HPDE6-E6E7 (cell line): Measurements from ENCODE around the gene TSPAN18.

Experiments
- DNase-seq: peaks from one replicate; pipeline ENCODE4 v3.0.0; 2011; ENCODE audit warnings: missing footprints; ENCODE audit errors: extremely low spot score

The TSPAN18 gene

DNA sequence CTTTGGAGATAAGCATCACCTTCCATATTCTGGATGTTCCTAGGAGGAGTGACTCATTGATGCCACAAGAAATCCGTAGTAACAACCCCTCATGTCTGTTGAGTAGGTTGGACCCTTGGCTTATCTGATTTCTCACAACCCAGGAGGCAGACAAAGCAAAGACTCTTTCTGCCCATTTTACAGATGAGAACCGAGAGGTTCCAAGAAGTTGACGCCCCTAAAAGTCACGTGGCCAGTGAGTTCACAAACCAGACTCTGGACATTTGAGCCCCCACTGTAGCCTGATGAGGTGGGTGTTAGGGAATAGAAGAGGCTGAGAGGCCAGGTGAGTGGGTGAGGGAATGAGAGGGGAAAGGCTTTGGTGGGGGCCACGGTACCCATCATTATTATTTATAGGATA is 70.3 kb downstream of the TSPAN18 start:
- DNase-seq = no peak

DNA sequence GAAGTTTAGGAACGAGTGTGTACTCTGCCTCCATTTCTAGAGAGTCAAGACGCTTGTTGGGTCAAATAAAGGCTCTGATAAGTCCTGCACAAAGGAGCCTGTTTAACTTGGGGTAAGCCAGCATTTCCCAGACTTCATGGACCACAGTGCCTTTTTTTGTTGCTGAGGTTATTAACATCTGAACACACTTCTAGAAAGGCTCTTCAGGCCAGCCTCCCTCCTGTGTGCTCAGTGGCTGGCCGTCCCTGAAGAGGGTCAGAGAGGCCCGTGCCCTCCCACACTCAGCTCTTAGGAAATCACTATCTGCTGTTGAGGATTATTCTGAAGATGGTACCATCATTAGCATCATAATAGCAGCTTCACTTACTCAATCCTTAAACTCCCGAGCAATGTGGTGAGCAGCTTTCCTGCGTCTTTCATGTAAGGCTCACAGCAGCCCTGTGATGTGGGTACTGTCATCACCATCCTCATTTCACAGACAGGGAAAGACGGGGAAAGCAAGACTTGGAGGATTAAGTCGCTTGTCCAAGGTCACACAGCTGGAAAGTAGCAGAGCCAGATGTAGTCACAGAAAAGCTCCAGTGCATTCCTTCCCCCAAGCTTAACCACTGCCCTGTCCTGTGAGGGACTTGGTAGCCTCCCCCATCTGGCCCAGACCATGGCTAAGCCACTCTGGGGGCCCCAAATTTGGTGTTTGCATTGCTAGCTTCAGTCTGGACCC is 71.3 kb downstream of the TSPAN18 start:
- DNase-seq = no peak

DNA sequence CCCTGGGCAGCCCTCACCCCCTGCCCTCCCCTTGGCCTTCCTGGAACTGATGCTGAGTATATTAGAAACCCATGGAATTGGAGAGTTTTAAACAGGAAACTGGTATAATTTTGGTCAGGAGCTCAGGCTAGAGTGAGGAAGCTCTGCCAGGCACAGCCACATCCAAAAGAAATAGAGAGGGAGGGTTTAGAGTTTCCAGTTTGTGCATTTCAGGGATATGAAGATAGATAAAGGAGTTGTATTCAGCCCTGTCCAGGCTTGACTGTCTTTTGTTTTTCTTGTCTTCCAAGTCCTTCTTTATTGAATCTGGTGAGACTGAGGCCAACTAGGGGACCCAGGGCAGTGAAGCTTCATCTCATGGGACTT is 71.8 kb downstream of the TSPAN18 start:
- DNase-seq = no peak

DNA sequence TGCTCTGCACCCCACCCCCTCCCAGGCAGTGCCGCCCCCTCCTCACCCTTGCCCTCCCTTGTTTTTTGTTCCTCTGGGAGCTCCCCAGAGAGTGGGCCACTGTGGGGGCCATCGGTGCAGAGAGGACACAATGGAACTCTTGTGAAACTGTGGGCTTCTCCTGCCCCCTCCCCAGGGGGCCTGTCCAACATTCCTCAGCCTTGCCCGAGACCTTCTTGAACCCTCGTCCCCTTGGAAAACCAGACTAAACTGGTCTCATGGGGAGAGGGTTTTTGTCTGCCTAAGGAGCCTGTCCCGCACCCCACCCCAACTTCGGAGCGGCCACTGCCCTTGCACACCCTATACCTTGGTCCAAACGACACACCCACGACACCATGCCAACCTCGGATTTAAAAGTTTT is 72.2 kb downstream of the TSPAN18 start:
- DNase-seq = no peak

DNA sequence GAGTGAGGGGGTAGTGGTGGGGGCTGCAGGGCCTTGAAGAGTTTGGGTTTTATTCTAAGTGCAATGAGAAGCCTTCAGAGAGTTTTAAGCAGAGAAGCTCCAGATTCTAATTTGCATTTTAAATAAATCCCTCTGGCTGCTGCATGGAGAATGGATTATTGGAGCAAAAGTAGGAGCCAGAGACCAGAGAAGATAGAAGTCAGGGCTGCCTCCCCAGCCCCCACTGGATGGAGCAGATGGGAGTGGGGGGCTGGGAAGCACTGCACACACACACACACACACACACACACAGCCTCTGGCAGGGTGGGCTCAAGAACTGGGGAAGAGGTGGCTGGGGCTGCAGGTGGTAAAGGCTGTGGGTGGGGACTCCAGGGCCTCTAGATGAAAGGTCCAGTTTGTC is 75.6 kb downstream of the TSPAN18 start:
- no peak for DNase-seq

- DNase-seq = no peak
Measured at GRCh38 chr11:44803009-44803408, 76.2 kb downstream of the TSPAN18 start.

DNA sequence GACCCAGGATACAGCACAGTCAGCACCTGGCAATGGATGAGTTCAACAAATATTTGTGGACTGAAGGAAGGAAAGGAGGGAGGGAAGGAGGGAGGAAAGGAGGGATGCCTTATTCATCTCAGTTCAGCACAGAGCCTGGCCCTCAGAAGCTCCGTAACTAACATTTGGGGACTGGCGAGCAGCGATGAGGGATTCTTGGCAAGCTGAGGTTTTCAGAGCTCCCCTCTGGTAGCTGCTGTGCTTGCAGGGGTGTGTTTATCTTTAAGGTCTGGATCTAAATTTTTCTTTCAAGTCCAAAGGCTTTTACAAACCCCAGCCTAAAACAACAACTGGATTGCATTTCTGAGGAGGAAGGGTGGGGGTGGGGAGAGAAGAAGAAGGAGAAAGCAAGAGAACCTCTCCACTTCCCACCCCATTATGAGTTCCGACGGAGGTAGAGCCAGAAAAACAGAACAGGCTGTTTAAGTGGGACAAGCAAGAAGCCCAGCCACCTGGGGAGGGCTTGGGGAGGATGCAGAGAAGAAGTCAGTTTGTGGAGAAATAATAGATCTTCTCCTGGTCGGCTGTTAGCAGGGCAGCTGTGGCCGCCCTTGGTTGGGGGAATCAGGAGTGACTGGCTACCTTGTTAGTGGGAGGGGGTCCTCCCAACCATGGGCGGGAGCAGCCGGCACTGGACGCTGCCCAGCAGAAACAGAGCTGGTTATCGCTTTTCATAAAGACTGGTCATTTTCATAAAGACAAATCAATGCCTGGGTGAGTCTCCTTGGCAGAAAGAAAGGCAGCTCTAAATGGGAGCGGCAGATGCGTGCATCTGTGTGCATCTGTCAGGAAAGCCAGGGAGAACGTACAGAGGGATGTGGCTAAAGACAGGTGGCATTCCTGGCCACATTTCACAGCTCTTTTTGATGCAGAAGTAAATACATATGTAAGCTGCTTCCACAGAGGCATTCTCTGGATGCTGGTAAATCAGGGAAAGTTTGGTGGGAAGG is 78.0 kb downstream of the TSPAN18 start:
- DNase-seq = no peak

GRCh38 chr11:44805596-44805995 is 78.8 kb downstream of the TSPAN18 start:
- no peak for DNase-seq

DNA sequence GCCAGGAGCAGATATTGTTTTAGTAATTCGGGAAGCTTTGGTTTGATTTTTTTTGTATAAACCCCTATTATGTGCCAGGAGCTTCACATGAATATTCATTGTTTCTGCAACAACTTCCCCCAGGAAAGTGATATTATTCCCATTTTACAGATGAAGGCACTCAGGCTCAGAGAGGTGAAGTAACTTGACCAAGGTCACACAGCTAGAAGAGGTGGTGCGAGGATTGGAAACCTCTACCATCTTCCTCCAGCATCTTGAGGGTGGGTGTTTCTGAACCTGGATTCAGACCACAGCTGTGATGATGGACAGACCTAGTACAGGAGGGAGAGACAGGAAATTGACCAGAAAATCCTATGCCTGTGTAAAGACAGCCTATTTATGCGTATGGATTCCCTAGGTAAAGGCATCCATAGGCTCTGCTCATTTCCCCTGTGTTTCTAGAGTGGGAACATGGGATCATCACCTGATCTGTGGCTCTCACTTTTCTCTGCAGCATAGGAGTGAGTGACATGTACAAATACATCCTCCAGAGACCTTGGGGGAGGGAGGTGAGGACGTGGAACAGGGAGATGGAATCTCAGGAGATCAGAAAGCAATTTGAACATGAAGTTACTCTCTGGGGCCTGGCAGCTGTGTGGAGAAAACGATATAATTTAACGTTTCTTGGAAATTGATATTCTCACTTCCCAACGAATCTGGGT is 81.4 kb downstream of the TSPAN18 start:
- DNase-seq = no peak

DNA sequence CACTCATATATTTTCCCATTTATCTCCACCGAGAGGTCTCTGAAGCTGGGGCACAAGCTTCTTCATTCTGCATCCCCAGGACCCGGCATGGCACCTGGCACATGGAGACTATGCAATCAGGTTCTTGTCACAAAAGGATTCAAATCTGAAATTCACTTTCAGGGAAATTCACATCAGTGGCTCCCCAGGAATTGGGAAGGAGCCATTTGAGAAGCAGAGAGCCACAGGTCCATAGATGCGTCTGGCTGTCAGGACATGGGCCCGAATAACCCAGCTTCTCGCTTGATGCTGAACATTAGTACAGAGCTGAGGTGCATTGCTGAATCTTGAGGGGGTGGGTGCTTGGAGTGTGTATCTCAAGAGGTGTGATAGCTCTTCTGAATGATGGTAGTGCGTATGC is 82.5 kb downstream of the TSPAN18 start:
- no peak for DNase-seq

DNA sequence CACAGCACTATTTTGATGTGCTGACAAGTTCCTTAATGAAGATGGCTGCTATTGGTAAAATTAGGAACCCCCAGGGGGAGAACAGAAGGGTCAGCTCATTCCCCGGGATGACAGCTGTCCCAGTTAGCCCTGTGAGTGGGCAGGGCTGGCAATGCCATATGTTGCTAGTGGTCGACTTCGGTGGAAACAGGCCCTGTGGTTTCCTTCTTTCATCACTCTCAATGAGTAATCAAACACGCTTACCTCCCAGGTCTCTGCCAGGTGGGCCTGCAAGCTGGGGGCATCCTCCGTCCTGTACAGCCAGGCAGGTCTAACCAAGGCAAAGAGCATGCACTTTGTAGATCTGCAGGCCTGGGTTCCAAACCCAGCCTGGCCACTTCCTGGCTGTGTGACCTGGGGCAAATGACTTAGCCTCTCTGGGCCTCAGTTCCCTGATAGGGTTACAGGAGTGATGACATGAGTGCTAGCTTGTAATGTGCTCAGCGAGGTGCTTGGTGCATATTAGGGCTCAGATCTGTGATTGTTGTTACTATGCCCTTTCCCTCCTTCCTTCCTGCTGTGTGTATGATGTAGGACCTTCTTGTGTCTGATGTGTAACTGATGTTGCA is 85.2 kb downstream of the TSPAN18 start:
- no peak for DNase-seq

GRCh38 chr11:44812971-44813370 is 86.2 kb downstream of the TSPAN18 start:
- no peak for DNase-seq

- no peak for DNase-seq
Measured at GRCh38 chr11:44813401-44813800, 86.6 kb downstream of the TSPAN18 start.

DNA sequence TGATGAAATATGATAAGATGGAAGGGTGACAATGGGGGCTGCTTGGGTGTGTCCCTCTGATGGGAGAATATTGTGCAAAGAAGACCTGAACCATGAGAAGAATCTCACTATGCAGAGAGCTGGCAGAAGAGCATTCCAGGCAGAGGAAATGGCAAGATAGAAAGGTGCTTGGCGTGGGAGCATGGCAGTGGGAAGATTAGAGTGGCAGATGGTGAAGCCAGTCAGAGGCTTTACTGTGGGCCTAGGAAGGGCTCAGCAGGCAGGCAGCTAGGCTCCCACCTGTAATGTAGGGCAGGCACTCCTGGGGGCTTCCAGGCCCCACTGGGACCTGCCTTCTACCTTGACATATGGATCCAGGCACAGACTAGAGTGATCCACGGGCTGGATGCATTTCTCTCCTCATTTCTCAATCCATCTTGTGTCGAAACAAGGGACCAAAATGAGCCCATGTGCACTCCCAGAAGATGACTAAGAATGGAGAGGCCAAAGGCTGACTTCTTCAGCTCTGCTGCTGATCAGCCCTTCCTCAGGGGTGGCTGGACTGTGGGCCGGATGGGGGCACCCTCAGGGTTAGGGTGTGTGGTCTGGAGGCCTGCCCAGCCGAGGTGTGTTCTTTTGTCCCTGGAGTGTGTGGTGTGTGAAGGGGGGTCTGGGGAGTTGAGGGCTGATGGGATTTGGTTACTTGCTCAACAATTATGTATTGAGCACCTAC is 88.3 kb downstream of the TSPAN18 start:
- no peak for DNase-seq

GRCh38 chr11:44815917-44816456 is 89.2 kb downstream of the TSPAN18 start:
- no peak for DNase-seq

- DNase-seq = no peak
Measured at GRCh38 chr11:44816761-44817160, 90.0 kb downstream of the TSPAN18 start.

DNA sequence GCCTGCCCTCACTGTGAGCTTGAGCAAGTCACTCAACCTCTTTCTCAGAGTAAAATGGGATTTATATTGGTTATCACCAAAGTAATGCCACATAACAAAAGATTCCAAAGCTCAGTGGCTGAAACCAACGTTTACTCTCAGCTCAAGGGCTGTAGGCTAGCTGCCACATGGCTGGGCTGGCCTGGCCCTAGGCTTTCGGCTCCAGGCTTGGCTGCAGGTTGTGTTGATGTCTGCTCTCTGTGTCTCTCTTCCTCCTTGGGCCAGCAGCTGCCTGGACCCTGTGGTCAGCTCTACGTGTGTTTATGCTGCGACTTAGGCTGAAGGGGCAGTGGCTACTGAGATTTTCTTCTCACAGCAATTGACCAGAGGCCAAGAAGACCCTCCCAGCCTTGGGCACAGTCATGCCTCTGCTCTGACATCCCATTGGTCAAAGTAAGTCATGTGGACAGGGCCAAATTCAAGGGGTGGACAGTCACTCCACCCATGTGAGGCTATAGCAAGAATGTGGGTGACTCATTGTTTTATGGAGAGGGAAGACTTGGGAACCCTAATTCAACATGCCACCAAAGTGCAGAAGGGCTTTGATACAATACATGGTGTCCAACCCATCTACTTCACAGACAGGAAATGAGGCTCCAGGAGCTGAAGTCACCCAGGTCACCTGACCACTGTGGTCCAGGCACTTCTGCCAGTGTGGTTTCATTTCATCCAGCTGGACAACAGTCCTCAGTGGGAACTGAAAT is 90.6 kb downstream of the TSPAN18 start:
- no peak for DNase-seq

DNA sequence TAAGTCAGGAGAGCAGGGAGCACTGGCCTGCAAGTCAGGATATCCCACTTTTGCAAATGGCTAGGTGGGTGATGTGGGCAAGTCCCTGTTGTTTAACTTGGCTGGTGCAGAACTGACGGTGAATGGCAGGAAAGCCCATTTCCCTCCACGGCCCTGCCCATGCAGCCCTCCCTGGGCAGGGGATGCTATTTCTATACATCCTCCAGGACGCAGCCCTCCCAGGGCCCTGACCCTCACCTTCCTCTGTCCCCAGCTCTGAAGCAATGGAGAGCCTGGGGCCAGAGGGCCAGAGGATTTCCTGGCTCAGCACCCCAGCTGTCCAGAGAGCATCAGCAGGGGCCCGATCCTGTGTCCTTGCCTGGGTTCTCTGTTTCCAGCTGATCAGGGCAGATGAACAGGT is 91.3 kb downstream of the TSPAN18 start:
- DNase-seq = no peak

DNA sequence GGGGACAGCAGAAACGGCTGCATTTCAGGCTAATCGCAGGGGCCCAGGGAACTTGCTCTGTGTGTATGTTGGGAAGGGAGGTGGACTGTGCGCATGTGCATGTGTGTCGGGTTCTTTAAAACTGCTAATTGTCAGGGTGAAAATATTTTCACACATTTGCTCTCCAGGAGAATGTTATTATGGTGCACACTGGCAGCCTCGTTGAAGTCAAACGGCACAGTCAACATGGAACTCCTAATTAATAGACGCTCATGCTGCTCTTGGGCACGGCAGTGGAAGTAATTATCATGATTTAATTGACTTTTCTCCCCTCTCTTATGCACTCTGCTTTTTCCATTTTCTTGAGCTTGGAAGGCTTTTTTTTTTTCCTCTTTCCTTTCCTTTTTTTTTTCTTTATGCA is 92.6 kb downstream of the TSPAN18 start:
- no peak for DNase-seq

DNA sequence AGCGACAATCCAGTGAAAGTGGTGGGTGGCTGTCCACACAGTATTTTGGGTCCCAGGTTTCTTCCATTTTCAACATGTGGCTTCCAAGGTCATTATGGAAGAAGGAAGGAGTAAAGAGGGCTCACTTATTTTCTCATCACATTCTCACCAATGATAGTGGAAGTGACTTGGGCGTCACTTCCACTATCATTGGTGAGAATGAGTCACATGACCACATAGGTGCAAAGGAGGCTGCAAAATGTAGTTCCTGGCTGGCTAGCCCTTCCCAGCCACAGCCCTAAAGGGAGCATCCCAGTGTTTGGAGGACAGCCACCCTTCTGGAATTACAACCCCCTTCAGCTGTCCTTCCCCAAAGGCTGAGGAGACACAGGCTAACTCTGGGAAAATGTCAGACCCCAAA is 95.6 kb downstream of the TSPAN18 start:
- no peak for DNase-seq
